Mucosa of rectum (tissue), 2 donors: ENCODE results near the gene PDE2A.

Source experiments
- H3K27ac ChIP-seq, 2 donors: one replicate each; pipeline ENCODE4 v1.7.0; 2013; ENCODE audit warnings: inconsistent platforms in 2 of 2, low read depth in 2 of 2, low read length in 2 of 2
- H3K27me3 ChIP-seq, 2 donors: one replicate each; pipeline ENCODE4 v1.7.0; 2013; ENCODE audit warnings: low read length in 2 of 2; ENCODE audit not compliant: control insufficient read depth in 2 of 2, insufficient read depth in 2 of 2
- H3K36me3 ChIP-seq, 2 donors: one replicate each; pipeline ENCODE4 v1.7.0; 2013; ENCODE audit warnings: low read length in 2 of 2; ENCODE audit not compliant: control insufficient read depth in 2 of 2, insufficient read depth in 2 of 2
- H3K4me1 ChIP-seq, 2 donors: one replicate each; pipeline ENCODE4 v1.7.0; 2013; ENCODE audit warnings: low read length in 2 of 2, mild to moderate bottlenecking in 1 of 2; ENCODE audit not compliant: control insufficient read depth in 2 of 2, insufficient read depth in 2 of 2
- H3K4me3 ChIP-seq, 2 donors: one replicate each; pipeline ENCODE4 v1.7.0; 2013; ENCODE audit warnings: low read length in 2 of 2
- H3K9ac ChIP-seq, 2 donors: one replicate each; pipeline ENCODE4 v1.7.0; 2013; ENCODE audit warnings: low read length in 2 of 2, low read depth in 1 of 2, mild to moderate bottlenecking in 1 of 2
- H3K9me3 ChIP-seq, 2 donors: one replicate each; pipeline ENCODE4 v1.7.0; 2013; ENCODE audit warnings: low read length in 2 of 2; ENCODE audit not compliant: control insufficient read depth in 2 of 2
- donor health status: healthy.
- donor health status: Normal muscosa, but diverticular disease.

The PDE2A gene

GRCh38 chr11:72662036-72662435 is 12.2 kb downstream of the PDE2A start:
- H3K27me3 ChIP-seq = peaks cover 0 to 3% of the 10 kb centered on the region in 2 donors
- H3K9me3 ChIP-seq = no peaks in the 10 kb centered on the region
- H3K4me1 ChIP-seq = no peaks in the 10 kb centered on the region
- no peak overlapping the region for H3K4me3 ChIP-seq
- no peaks in the 10 kb centered on the region for H3K36me3 ChIP-seq
- no peak overlapping the region for H3K27ac ChIP-seq
- no peak overlapping the region for H3K9ac ChIP-seq

GRCh38 chr11:72661486-72661885 is 12.7 kb downstream of the PDE2A start:
- no peak overlapping the region for H3K9ac ChIP-seq
- no peaks in the 10 kb centered on the region for H3K9me3 ChIP-seq
- H3K4me3 ChIP-seq = no peak overlapping the region
- no peaks in the 10 kb centered on the region for H3K36me3 ChIP-seq
- no peak overlapping the region for H3K27ac ChIP-seq
- no peaks in the 10 kb centered on the region for H3K4me1 ChIP-seq
- H3K27me3 ChIP-seq = peaks cover 0 to 3% of the 10 kb centered on the region in 2 donors

GRCh38 chr11:72658989-72659640 is 15.1 kb downstream of the PDE2A start:
- Histone ChIP-seq H3K27ac (no peak overlapping the region), H3K36me3 (no peaks in the 10 kb centered on the region), H3K9ac (no peak overlapping the region), H3K9me3 (no peaks in the 10 kb centered on the region), H3K4me3 (no peak overlapping the region), H3K27me3 (peaks cover 0 to 3% of the 10 kb centered on the region in 2 donors), H3K4me1 (no peaks in the 10 kb centered on the region)

GRCh38 chr11:72657411-72658100 is 16.7 kb downstream of the PDE2A start:
- Histone ChIP-seq H3K4me3 (no peak overlapping the region), H3K4me1 (no peaks in the 10 kb centered on the region)

GRCh38 chr11:72655896-72656464 is 18.2 kb downstream of the PDE2A start:
- peaks cover 2 to 3% of the 10 kb centered on the region in 2 donors for H3K27me3 ChIP-seq
- H3K4me1 ChIP-seq = no peaks in the 10 kb centered on the region
- no peak overlapping the region for H3K9ac ChIP-seq
- no peak overlapping the region for H3K27ac ChIP-seq
- H3K9me3 ChIP-seq = no peaks in the 10 kb centered on the region
- H3K4me3 ChIP-seq = no peak overlapping the region
- H3K36me3 ChIP-seq = no peaks in the 10 kb centered on the region

More at GRCh38 chr11:72657411-72658100, 16.7 kb downstream of the PDE2A start:
- Histone ChIP-seq H3K36me3 (no peaks in the 10 kb centered on the region), H3K27ac (no peak overlapping the region), H3K9ac (no peak overlapping the region), H3K27me3 (peaks cover 0 to 3% of the 10 kb centered on the region in 2 donors), H3K9me3 (no peaks in the 10 kb centered on the region)

GRCh38 chr11:72655014-72655413 is 19.2 kb downstream of the PDE2A start:
- Histone ChIP-seq H3K27ac (no peak overlapping the region), H3K4me1 (no peaks in the 10 kb centered on the region), H3K9me3 (no peaks in the 10 kb centered on the region), H3K27me3 (peaks cover 2 to 3% of the 10 kb centered on the region in 2 donors), H3K9ac (no peak overlapping the region), H3K4me3 (no peak overlapping the region), H3K36me3 (no peaks in the 10 kb centered on the region)

GRCh38 chr11:72653649-72654048 is 20.6 kb downstream of the PDE2A start:
- Histone ChIP-seq H3K4me3 (no peak overlapping the region), H3K27ac (no peak overlapping the region), H3K9ac (no peak overlapping the region), H3K36me3 (no peaks in the 10 kb centered on the region), H3K9me3 (no peaks in the 10 kb centered on the region), H3K27me3 (peaks cover 2 to 3% of the 10 kb centered on the region in 2 donors), H3K4me1 (no peaks in the 10 kb centered on the region)

GRCh38 chr11:72652873-72653630 is 21.2 kb downstream of the PDE2A start:
- Histone ChIP-seq H3K9ac (no peak overlapping the region), H3K27me3 (peaks cover 2 to 3% of the 10 kb centered on the region in 2 donors), H3K4me3 (no peak overlapping the region), H3K4me1 (no peaks in the 10 kb centered on the region), H3K27ac (no peak overlapping the region), H3K9me3 (no peaks in the 10 kb centered on the region), H3K36me3 (no peaks in the 10 kb centered on the region)

- Histone ChIP-seq H3K9me3 (no peaks in the 10 kb centered on the region), H3K36me3 (no peaks in the 10 kb centered on the region), H3K9ac (no peak overlapping the region), H3K27ac (no peak overlapping the region), H3K27me3 (peaks cover 0 to 2% of the 10 kb centered on the region in 2 donors), H3K4me3 (no peak overlapping the region), H3K4me1 (no peaks in the 10 kb centered on the region)
These were observed 22.1 kb downstream of the PDE2A start for GRCh38 chr11:72652133-72652532.
